WTC11 (cell line): Measurements from ENCODE around the gene IL17RD. TPM values are rescaled to one million over a fixed set of nuclear protein-coding genes. Genes with fewer than 3 reads are reported as not detected.

Experiments used
- ATAC-seq: fragments of 200-7000 bp; cut with Tn5 transposase; 2 replicates; pipeline ENCODE4 v1.10.0; 2021; ENCODE audit warnings: mild to moderate bottlenecking, moderate library complexity
- CTCF ChIA-PET: fragments of 300-600 bp; sonication (Branson Sonifier 250); formaldehyde crosslinking; loops from one replicate; lab custom pipeline; 2021; ENCODE audit warnings: antibody characterized with exemption; lab: Charles Lee
- POLR2A ChIA-PET: fragments of 350-600 bp; sonication (Branson Sonifier 250); formaldehyde crosslinking; loops from one replicate; lab custom pipeline; 2021; ENCODE audit warnings: antibody characterized with exemption; lab: Charles Lee
- DNase-seq: peaks from one replicate; pipeline ENCODE4 v3.0.0; 2021; ENCODE audit warnings: low spot score
- H3K27ac Mint-ChIP-seq: 2 replicates; pipeline ENCODE4 v1.8.0; 2021; ENCODE audit warnings: mixed read lengths
- H3K27me3 Mint-ChIP-seq: 2 replicates; pipeline ENCODE4 v1.8.0; 2021; ENCODE audit warnings: low read depth, mild to moderate bottlenecking, moderate library complexity, mixed read lengths
- H3K36me3 Mint-ChIP-seq: 2 replicates; pipeline ENCODE4 v1.8.0; 2021; ENCODE audit warnings: mixed read lengths
- H3K4me1 Mint-ChIP-seq: 2 replicates; pipeline ENCODE4 v1.8.0; 2022; ENCODE audit warnings: mixed read lengths
- H3K4me3 Mint-ChIP-seq: 2 replicates; pipeline ENCODE4 v1.8.0; 2021; ENCODE audit warnings: mild to moderate bottlenecking, moderate library complexity, mixed read lengths
- H3K9me3 Mint-ChIP-seq: 2 replicates; pipeline ENCODE4 v1.8.0; 2021; ENCODE audit warnings: mixed read lengths
- AR ChIP-seq: fragments of 250-450 bp; sonication (Bioruptor Pico); IDR thresholded peaks from 2 replicates; pipeline ENCODE4 v1.9.0; 2021; ENCODE audit warnings: mild to moderate bottlenecking
- ERG ChIP-seq: fragments of 250-450 bp; sonication (Bioruptor Pico); IDR thresholded peaks from 2 replicates; pipeline ENCODE4 v1.8.0; 2021; ENCODE audit warnings: mild to moderate bottlenecking
- FOXJ3 ChIP-seq: sonication (generic); formaldehyde crosslinking; IDR thresholded peaks from 2 replicates; pipeline ENCODE4 v1.9.0; 2021; ENCODE audit warnings: missing genetic modification reagents, mild to moderate bottlenecking, borderline replicate concordance
- FOXP1 ChIP-seq: sonication (generic); formaldehyde crosslinking; IDR thresholded peaks from 2 replicates; pipeline ENCODE4 v1.8.0; 2022; ENCODE audit warnings: missing genetic modification reagents, mild to moderate bottlenecking, moderate library complexity, borderline replicate concordance
- FOXP4 ChIP-seq: sonication (generic); formaldehyde crosslinking; IDR thresholded peaks from 2 replicates; pipeline ENCODE4 v1.8.0; 2022; ENCODE audit warnings: mild to moderate bottlenecking, missing genetic modification reagents
- GABPB1 ChIP-seq: sonication (generic); formaldehyde crosslinking; IDR thresholded peaks from 2 replicates; pipeline ENCODE4 v1.8.1; 2023; ENCODE audit warnings: mild to moderate bottlenecking, missing genetic modification reagents
- GRHL2 ChIP-seq: fragments of 250-450 bp; sonication (Bioruptor Pico); IDR thresholded peaks from 2 replicates; pipeline ENCODE4 v1.8.0; 2022; ENCODE audit warnings: mild to moderate bottlenecking, moderate library complexity; ENCODE audit not compliant: insufficient replicate concordance, severe bottlenecking
- STAT6 ChIP-seq: sonication (generic); formaldehyde crosslinking; conservative IDR thresholded peaks from 2 replicates; pipeline ENCODE4 v1.8.1; 2023; ENCODE audit warnings: mild to moderate bottlenecking, low read depth, missing genetic modification reagents, moderate library complexity
- TCF7 ChIP-seq: sonication (generic); formaldehyde crosslinking; IDR thresholded peaks from 2 replicates; pipeline ENCODE4 v1.8.0; 2022; ENCODE audit warnings: mild to moderate bottlenecking, low read depth, missing genetic modification reagents, moderate library complexity
- ZNF138 ChIP-seq: sonication (generic); formaldehyde crosslinking; conservative IDR thresholded peaks from 2 replicates; pipeline ENCODE4 v1.8.1; 2022; ENCODE audit warnings: mild to moderate bottlenecking, moderate library complexity, missing genetic modification reagents
- ZNF263 ChIP-seq: sonication (generic); formaldehyde crosslinking; IDR thresholded peaks from 2 replicates; pipeline ENCODE4 v1.8.1; 2022; ENCODE audit warnings: low read depth, mild to moderate bottlenecking, moderate library complexity, missing genetic modification reagents
- ZNF317 ChIP-seq: sonication (generic); formaldehyde crosslinking; IDR thresholded peaks from 2 replicates; pipeline ENCODE4 v1.8.1; 2023; ENCODE audit warnings: low read depth, mild to moderate bottlenecking, moderate library complexity, missing genetic modification reagents, borderline replicate concordance
- ZNF416 ChIP-seq: fragments of 250-450 bp; sonication (Bioruptor Pico); IDR thresholded peaks from 2 replicates; pipeline ENCODE4 v1.9.0; 2021; ENCODE audit warnings: mild to moderate bottlenecking, inconsistent platforms
- ZNF512 ChIP-seq: sonication (generic); formaldehyde crosslinking; IDR thresholded peaks from 2 replicates; pipeline ENCODE4 v1.8.1; 2022; ENCODE audit warnings: missing genetic modification reagents, borderline replicate concordance
- ZNF532 ChIP-seq: fragments of 250-450 bp; sonication (Bioruptor Pico); IDR thresholded peaks from 2 replicates; pipeline ENCODE4 v1.9.0; 2021; ENCODE audit warnings: mild to moderate bottlenecking, borderline replicate concordance
- total RNA-seq: library from RNA; stranded (reverse); gene quantifications from 3 replicates; pipeline ENCODE4 v1.2.3, GENCODE V29; 2021

Gene IL17RD
- total RNA-seq, 1 experiment from 2014 or later: 72.9 TPM

- CTCF ChIA-PET: interaction anchor here (0.6 to 1.4 kb wide), 7 partner anchors 8 to 83 kb away, joined by 3 to 5 read pairs (median 3); partner anchors contain the start of gene SPATA12
- DNase-seq: peak; percentile 81
- Mint-ChIP-seq H3K4me3 (peak overlapping the region; percentile 73), H3K9me3 (no peaks in the 10 kb centered on the region), H3K36me3 (no peaks in the 10 kb centered on the region), H3K4me1 (peaks cover 18% of the 10 kb centered on the region), H3K27ac (no peak overlapping the region), H3K27me3 (peaks cover 35% of the 10 kb centered on the region)
- peak; percentile 77 for ATAC-seq
- POLR2A ChIA-PET: interaction anchor here (0.5 to 0.7 kb wide), 2 partner anchors 23 to 85 kb away, joined by 3 to 4 read pairs; no protein-coding TSS in a partner anchor
- TF ChIP-seq ZNF416 (CRISPR knock-in tag) (no peak), STAT6 (CRISPR knock-in tag) (no peak), ZNF263 (CRISPR knock-in tag) (no peak), FOXJ3 (CRISPR knock-in tag) (no peak), FOXP4 (peak; percentile 50; the same call in 1 of the 2 replicates), ZNF138 (CRISPR knock-in tag) (no peak), ERG (no peak), GRHL2 (no peak), ZNF512 (CRISPR knock-in tag) (no peak), ZNF532 (CRISPR knock-in tag) (no peak), FOXP1 (CRISPR knock-in tag) (no peak), GABPB1 (CRISPR knock-in tag) (0 out of 2 replicates have a peak, but pooled peaks have one; percentile 3), AR (CRISPR knock-in tag) (no peak), TCF7 (CRISPR knock-in tag) (no peak; the same call in 1 of the 2 replicates), ZNF317 (CRISPR knock-in tag) (no peak)
Measured at GRCh38 chr3:57078635-57079473, 86.3 kb downstream of the IL17RD start.
